Daoy (cell line): Measurements from ENCODE around the gene RNF187. TPM values are rescaled to one million over a fixed set of nuclear protein-coding genes. Genes with fewer than 3 reads are reported as not detected.
A peak's percentile ranks its signal among the peaks of the same experiment; 100 is the strongest.
"Not testable (repeated sequence)": the region's sequence is repeated elsewhere in the genome, so short reads cannot be mapped to it uniquely, and the experiment has no call there.

ENCODE experiments used
- DNase-seq: peaks from one replicate; pipeline ENCODE4 v3.0.0-alpha.2; 2015; ENCODE audit warnings: low read depth
- total RNA-seq: library from RNA; depleted of rRNA; stranded (reverse); fragments of >200 nt; shearing (Covaris generic); gene quantifications from 2 replicates; pipeline ENCODE4 v1.2.3, GENCODE V29; 2014

RNF187 gene
- total RNA-seq, 1 experiment from 2014 or later = 40.5 TPM

DNA sequence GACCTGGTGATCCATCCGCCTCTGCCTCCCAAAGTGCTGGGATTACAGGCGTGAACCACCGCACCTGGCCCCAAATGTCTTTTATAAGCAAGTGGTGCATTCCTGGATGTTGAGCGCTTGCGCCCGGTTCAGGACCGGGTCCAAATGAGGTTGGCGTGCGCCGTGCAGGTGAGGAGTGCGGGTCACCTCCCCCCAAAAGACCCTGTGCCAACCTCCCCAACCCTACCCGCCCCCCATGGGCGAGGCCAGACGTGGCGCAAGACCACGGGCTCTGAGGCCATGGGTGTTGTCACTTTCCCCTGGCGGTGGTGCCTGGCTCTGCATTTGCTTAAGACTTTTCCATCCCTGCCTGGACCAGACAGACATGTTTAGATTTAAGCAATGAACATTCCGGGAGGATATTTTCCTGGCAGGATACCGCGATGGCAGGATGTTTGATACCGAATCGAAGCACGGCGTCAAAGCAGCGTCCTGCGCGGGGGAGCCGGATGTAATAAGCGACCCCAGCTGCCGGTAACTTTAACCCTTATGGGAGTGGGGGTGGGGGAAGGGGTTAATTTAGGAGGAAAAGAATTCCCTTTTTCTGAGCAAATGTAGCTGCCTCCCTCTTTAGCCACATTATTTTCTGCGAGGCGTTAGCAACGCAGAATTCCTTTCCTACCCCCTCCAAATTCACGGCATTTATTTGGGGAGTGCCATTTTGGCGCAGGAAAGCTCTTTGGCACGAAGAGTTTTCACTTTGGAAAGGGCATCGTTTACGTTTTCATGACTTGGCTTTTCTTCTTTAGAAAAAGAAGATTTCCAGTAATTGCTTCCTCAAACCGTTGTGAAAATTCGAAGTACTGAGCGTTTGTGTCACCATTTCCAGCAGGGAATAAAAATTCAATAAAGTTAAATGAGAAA is 27.8 kb upstream of the RNF187 start:
- DNase-seq = peak; percentile 86

DNA sequence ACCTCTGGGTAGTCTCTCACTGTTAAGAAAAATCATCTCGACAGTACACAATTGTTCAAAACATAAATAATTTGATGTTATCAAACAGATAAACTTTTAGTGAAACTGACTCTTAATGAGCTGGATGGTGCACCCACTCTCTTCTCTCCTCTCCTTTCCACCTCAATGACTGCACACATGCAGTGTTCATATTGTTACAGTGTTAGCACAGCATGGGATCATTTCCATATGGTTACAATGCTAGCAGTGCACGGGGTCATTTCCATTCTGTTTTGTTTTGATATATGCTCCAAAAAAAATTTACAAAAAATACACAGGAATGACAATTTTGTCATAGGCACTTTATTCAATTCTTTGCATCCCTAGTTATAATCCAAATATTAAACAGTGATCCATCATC is 26.4 kb upstream of the RNF187 start:
- DNase-seq = no peak

DNA sequence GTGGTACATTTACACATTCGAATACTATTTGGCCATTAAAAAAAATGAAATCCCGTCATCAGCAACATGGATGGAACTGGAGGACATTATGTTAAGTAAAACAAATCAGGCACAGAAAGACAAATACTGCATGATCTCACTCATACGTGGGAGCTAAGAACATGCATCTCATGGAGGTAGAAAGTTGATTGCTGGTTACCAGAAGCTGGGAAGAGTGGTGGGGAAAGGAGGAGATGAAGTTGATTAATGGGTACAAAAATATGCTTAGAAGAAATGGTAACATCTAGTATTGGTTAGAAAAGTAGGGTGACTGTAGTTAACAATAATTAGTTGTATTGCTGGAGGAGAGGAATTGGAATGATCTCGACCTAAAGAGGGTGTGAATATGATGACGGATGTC is 24.6 kb upstream of the RNF187 start:
- no peak for DNase-seq

DNA sequence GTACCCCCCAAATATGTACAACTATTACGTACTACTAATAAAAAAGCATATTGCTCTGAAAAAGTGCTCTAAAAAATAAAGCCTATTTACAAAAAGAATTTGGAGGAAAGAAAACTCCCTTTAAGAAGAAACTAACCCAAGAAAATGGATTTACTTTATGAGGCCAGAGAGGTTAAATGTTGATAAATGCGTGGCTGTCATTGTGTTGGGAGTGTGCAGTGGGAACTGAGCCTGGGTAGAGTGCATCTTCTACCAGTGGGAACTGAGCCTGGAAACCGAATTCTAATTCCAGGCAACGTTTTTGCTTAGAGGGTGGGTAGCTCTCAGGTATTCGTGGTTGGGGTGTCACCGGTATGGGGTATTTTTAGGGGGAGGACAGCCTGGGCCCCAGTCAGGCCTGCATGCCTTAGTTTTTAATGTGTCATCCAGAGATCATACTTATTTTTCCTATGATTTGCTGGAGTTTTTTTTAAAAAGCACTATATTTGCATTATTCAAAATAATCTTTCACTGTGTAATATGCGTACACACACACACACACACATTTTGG is 24.1 kb upstream of the RNF187 start:
- DNase-seq = no peak

DNA sequence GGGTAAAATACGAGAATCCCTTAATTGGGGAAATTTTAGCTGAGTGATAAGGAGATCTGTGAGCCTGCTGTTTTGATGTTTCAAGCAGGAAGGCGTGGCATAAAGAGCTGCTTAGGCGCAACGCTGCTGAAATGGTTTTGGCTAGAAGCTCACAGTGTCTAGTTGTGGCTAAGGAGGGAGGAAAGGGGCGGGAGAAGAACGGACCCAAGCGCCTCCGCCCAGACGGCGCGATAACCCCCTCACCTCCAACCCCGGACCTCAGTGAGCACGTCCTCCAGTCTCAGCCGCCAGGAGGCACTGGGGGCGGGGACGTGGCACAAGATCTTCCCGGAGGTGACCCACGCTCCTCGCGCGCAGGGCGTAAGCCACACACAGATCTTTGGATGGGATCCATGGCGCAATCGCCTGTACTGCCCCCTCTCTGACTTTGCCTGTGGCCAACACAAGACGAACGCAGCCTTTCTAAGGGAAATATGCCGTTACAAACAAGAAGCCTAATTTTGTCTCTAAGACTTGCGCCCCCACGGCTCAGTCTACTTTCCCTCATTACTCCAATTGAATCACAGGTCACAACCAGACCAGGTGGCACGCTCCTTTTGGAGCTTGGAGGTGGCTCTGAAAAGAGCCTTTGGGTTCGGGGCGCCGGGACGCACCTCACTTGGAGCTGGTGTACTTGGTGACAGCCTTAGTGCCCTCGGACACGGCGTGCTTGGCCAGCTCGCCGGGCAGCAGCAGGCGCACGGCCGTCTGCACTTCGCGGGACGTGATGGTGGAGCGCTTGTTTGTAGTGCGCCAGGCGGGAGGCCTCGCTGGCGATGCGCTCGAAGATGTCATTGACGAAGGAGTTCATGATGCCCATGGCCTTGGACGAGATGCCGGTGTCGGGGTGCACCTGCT is 23.4 kb upstream of the RNF187 start:
- DNase-seq = peak; percentile 44

DNA sequence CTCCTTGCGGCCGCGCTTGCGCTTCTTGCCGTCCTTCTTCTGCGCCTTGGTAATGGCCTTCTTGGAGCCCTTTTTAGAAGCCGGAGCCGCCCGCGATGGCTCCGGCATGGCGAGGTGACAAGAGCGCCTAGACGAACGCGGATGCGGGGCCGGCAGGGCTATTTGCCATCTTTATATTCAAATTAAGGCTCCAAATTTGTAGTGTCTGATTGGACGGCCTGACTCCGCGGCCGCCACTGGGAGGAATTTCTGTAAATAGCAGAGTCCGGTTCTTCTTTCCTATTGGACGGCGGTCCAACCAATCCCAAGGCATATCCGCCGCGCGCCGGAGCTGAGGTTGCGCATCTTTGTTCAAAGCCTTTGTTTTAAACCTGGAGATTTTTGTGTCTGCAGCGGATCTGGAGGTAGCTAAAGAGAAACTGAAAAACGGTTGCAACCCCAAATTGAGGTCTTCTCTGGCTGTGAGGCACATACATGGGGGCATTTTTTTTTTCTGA is 22.6 kb upstream of the RNF187 start:
- peak; percentile 80 for DNase-seq

DNA sequence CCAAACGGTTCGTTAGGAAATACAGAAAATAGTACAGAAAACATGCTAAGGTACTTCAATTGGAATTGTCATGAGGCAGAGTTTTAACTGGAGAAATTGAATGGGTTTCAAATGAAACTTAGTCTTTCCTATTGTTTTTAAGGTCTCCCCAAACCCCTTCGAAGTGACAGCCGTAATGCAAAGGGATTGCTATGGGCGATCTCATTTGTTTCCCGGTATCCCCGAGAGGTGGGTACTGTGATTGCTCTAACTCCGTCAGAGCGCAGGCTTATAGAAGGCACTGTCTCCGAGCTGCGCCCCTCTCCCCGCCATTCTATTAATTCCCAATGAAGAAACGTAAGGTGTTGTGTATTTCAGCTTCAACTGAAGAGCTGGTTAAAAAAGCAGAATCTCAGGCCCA is 22.0 kb upstream of the RNF187 start:
- DNase-seq = no peak

DNA sequence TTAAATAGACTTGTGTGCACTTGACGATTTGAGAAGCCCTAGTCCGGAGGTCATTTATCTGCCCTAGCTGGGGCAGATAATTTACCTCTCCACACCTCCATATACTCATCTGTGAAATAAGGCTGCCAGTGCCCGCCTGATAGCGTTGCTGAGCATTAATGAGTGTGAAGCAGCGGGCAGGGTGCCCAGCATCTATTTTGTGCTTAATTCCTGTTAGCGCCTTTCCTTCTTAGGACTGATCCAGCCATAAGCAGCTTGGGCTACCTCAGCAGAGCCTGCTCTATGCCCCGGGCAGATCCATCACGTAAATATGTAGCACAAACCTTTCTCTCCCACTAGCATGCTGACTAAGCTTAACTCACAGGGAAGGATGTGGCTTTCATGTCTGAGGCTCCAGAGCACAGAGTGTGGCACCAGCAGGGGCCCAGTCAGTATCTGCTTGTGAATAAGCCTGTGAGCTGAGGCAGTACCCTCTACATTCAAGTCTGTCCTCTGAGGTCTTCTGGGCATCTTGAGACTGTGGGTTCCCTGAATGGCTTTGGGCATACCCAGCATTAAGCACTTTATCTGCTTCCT is 21.5 kb upstream of the RNF187 start:
- no peak for DNase-seq

DNA sequence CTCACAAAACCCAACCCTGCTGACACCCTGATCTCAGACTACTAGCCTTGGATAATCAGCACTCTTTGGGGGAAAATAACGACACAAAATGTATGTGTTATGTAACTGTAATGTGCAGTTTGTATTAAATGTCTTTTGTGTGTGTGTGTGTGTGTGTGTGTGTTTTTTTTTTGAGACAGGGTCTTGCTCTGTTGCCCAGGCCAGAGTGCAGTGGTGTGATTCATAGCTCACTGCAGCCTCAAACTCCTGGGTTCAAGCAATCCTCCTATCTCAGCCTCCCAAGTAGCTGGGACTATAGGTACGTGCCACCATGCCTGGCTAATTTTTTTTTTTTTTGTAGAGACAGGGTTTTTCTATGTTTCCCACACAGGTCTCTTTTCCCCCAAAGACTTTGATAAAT is 19.0 kb upstream of the RNF187 start:
- DNase-seq = not testable (repeated sequence)

DNA sequence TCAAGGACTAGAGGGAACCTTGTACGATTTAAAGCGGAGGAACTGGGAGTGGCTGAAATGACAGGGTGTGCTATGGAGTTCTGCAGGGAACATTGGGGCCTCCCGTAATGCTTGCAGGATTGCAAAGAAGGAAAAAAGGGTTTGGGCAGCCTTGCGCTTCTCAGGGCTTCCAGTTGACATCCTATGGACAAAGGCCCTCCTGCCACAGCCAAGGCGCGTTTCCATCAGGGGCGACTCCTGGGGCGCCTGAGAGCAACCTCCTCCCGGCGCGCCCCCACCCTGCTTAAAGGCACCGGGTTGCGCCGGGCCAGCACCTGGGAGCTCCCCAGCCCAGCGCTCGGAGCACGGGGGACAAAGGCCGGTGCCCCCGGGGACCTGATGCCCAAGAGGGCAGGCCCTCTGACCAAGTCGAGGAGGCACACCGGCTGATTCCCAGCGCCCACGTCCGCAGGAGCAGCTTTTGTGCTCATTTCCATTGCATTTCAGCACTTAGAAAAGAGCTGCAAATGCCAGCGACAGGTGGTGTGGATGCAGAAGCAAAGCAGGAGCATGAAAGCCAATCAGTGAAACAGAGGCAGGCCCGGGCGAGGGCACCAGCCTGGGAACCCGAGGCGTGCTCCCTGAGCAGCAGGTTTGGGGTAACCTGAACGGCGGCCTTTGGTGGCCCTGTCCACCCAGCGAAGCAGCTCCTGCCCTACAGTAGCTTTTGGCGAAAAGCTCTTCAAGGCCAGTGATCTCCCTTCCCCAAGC is 17.6 kb upstream of the RNF187 start:
- no peak for DNase-seq

DNA sequence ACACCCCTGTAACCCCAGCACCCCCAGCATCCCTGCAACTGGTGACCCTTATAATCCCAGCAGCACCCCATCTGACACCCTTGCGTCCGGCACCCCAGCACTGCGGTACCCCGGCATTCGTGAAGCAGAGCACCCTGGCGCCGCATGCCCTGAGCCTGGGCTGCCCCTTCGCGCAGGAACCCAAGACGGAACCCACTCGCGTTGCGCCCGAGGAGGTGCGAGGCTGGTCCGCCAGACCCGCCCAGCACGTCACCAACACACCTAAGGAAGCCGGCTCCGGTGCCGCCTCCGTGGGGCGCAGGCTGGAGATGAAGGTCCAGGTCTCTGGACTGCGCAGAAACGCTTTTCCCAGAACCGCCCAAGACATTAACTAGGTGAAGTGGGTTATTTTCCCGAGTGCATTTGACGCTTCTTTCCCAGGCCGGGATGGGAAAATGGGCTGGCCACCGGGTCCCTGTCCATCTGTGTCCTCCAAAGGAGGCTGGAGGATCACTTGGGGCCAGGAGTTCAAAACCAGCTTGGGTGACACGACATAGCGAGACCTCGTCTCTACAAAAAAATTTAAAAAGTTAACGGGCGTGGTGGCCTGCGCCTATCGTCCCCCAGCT is 15.9 kb upstream of the RNF187 start:
- DNase-seq = no peak

DNA sequence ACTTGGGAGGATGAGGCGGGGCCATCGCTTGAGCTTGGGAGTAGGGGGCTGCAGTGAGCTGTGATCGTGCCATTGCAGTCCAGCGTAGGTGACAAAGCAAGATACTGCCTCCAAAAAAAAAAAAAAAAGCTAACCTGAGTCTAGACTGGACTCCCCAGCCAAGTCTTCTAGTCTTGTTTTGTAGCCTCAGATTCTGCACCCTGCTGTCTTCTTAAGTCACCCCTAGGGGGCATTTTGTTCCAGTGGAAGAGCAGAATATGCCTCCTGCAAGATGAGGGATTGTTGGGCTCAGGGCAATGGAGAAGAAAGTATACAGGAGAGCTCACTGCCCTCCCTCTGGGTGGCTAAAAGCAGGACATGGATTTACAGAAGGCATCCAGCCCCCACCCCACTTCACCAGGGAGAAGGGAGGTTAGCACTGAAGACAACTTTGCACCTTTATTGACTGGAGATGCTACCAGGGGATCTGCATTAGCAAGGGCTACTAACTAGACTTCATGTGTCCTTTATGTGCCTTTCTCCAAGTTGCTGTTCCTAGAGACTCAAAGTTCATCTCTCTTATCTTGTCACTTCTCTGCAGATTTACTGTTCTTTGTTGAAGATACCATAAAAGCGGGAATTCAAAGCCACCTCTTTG is 15.3 kb upstream of the RNF187 start:
- peak; percentile 29 for DNase-seq

DNA sequence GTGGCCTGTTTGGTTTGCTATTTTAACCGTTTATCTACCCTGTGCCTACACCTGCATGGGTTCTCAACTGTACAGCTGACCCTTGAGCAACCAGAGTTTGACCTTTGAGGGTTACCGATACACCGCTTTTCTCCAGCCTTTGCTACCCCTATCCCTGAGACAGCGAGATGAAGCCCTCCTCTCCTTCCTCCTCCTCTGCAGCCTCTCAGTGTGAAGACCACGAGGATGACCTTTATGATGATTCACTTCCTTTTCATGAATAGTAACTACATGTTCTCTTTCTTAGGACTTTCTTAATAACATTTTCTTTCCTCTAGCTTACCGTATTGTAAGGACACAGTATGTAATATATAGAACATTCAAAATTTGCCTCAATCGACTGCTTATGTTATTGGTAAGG is 14.5 kb upstream of the RNF187 start:
- no peak for DNase-seq

DNA sequence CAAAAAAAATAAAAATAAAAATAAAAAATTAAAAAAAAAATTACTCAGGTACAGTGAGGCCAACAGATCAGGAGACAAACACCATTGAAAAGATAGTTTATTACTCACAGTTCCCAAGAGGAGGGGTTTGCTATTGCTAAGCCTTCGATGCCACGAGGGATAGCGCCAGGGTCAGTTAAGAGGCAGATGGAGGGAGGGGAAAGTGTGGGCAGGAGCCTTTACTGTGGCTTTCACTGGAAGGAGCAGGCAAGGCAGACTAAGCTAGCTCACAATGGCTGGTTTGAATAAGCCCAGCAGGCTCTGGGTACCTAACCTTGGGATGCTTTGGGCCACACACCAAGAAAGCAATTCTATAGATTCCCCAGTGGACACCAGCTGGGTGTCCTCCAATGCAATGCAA is 12.7 kb upstream of the RNF187 start:
- no peak for DNase-seq

DNA sequence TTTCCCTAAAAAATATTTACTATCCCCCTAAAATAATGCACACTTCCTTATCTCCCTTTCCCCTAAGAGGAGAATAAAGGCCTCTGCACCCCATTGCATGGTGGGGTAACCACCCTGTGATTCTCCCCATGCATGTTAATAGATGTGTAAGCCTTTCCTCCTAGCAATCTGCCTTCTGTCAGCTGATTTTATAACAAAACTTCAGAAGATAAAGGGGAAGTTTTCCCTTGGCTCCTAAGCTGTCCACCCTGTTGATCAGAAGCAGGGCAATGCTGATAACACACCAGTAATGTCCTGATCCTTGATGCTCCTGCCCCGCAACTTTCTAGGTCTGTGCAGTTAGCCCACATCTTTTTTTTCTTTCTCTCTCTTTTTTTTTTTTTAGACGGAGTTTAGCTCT is 11.4 kb upstream of the RNF187 start:
- DNase-seq = no peak

DNA sequence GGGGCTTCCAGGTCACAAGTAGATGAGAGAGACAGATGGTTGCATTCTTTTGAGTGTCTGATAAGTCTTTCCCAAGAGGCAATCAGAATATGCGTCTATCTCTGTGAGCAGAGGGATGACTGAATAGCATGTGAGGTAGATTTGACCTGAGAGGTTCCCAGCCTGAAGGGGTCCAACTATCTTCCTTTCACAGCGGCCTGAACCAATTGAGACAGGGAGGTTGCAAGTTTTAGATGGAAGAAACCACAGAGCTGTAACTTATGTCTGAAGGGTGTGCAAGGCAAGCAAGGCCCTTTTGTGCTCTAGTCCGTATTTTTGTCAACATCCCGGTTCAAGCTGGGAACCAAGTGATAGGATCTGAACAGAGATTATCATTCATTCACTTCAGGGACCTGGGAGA is 9.9 kb upstream of the RNF187 start:
- DNase-seq = no peak

DNA sequence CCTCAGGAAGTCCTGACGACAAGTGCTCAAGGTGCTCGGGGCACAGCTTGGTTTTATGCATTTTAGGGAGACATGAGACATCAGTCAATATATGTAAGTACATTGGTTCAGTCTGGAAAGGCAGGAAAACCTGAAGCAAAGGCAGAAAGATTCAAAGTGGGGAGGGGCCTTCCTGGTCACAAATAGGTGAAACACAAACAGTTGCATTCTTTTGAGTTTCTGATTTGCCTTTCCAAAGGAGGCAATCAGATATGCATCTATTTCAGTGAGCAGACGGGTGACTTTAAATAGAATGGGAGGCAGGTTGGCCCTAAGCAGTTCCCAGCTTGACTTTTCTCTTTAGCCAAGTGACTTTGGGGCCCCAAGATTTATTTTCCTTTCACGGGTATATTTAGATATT is 8.9 kb upstream of the RNF187 start:
- DNase-seq = no peak

DNA sequence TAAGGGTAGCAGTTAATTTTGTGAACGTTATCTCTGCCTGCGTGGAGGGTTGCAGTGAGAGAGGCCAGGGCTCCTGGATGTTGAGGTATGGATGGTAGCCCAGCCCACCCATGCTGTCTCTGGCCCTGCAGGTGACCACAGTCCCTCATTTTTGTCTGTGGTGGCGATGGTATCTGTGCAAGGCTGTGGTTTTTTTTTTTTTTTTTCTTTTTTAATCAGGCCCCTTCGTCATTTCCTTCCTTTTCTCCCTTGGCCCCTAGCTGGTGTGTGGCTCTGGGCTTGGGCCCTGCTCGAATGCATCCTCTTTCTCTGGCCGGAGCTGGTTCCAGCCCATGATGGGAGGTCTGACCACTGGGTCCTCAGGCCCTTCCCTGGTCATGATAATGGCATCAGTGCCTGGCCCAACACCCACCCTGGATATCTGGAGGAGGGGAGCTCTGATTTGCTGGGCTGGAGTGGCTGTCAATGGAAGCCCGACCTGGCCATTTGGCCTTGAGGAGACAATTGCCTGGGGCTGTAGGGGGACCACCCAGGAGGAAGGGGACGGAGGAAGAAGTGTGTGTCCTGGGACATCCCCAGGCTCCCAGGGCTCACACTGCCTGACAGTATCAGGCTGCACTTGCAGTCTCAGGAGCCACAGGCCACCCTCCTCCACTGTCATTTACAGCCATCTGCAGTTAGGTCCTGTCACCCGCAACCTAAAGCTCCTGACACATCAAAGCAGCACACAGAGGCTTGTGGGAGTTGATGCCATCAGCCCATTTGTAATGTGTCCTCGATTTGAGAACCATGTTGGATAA is 8.1 kb upstream of the RNF187 start:
- no peak for DNase-seq

DNA sequence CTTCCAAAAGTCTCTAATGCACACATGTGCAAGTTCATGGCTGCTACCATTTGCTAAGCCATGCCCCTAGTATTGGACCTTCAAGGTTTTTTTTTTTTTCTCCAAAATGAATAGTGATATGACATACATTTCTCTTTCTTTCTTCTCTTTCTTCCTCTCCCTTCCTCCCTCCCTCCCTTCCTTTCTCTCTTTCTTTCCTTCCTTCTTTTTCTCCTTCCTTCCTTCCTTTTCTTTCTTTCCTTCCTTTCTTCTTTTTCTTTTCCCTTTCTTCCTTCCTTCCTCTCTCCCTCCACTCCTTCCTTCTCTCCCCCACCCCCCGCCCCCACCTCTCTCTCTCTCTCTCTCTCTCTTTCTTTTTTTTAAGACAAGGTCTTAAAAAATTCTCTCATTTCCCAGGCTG is 3.4 kb upstream of the RNF187 start:
- DNase-seq = no peak
